MM.1S (cell line): ENCODE results near the gene FLRT2.

Experiments used
- DNase-seq: peaks from one replicate; pipeline ENCODE4 v3.0.0-alpha.2; 2015
- H2AFZ ChIP-seq: fragments of 300-600 bp; sonication (generic); 2 replicates; pipeline ENCODE4 v1.6.0; 2016; ENCODE audit warnings: antibody characterized with exemption, low read length
- H3F3A ChIP-seq: fragments of 300-600 bp; sonication (generic); 2 replicates; pipeline ENCODE4 v1.6.1; 2016; ENCODE audit warnings: mild to moderate bottlenecking, antibody characterized with exemption, low read length, moderate library complexity, mixed read lengths; ENCODE audit not compliant: insufficient read depth
- H3K27ac ChIP-seq: fragments of 300-600 bp; sonication (generic); 2 replicates; pipeline ENCODE4 v1.5.1; 2016; ENCODE audit warnings: mild to moderate bottlenecking, low read length
- H3K27me3 ChIP-seq: fragments of 300-600 bp; sonication (generic); replicated peaks from 2 replicates; pipeline ENCODE4 v1.6.0; 2016; ENCODE audit warnings: low read length; ENCODE audit not compliant: insufficient read depth
- H3K36me3 ChIP-seq: fragments of 300-600 bp; sonication (generic); replicated peaks from 2 replicates; pipeline ENCODE4 v1.6.1; 2016; ENCODE audit warnings: mild to moderate bottlenecking, low read length, mixed read lengths; ENCODE audit not compliant: insufficient read depth
- H3K4me1 ChIP-seq: fragments of 300-600 bp; sonication (generic); 2 replicates; pipeline ENCODE4 v1.6.1; 2016; ENCODE audit warnings: low read length, mixed read lengths
- H3K4me2 ChIP-seq: fragments of 300-600 bp; sonication (generic); 2 replicates; pipeline ENCODE4 v1.6.0; 2016; ENCODE audit warnings: low read depth, low read length
- H3K4me3 ChIP-seq: fragments of 300-600 bp; sonication (generic); 2 replicates; pipeline ENCODE4 v1.5.1; 2016; ENCODE audit warnings: low read length, mixed read lengths
- H3K79me2 ChIP-seq: fragments of 300-600 bp; sonication (generic); 2 replicates; pipeline ENCODE4 v1.6.1; 2016; ENCODE audit warnings: mixed run types, low read length, mixed read lengths
- H3K9ac ChIP-seq: fragments of 300-600 bp; sonication (generic); 2 replicates; pipeline ENCODE4 v1.6.1; 2016; ENCODE audit warnings: low read length, mixed read lengths
- H3K9me2 ChIP-seq: fragments of 300-600 bp; sonication (generic); replicated peaks from 2 replicates; pipeline ENCODE4 v1.6.1; 2016; ENCODE audit warnings: mild to moderate bottlenecking, low read length, mixed read lengths; ENCODE audit not compliant: insufficient read depth
- H3K9me3 ChIP-seq: fragments of 300-600 bp; sonication (generic); replicated peaks from 2 replicates; pipeline ENCODE4 v1.6.1; 2016; ENCODE audit warnings: mild to moderate bottlenecking, low read length, mixed read lengths; ENCODE audit not compliant: insufficient read depth
- H4K20me1 ChIP-seq: fragments of 300-600 bp; sonication (generic); 2 replicates; pipeline ENCODE4 v1.6.1; 2016; ENCODE audit warnings: mild to moderate bottlenecking, low read length, moderate library complexity, mixed read lengths; ENCODE audit not compliant: insufficient read depth
- EZH2 ChIP-seq: fragments of 300-600 bp; sonication (generic); optimal IDR thresholded peaks from 2 replicates; pipeline ENCODE3; 2017; ENCODE audit warnings: low read depth, mild to moderate bottlenecking, antibody characterized with exemption, low read length, mixed read lengths
- EZH2phosphoT487 ChIP-seq: fragments of 300-600 bp; sonication (generic); IDR thresholded peaks from 2 replicates; pipeline ENCODE4 v1.6.1; 2018; ENCODE audit warnings: antibody characterized with exemption, low read length
- TF ChIP-seq, protein P1 (sequence below): fragments of 300-600 bp; sonication (generic); IDR thresholded peaks from 2 replicates; pipeline ENCODE4 v1.5.1; 2016; ENCODE audit warnings: antibody characterized with exemption, low read length, mixed read lengths

Gene FLRT2

DNA sequence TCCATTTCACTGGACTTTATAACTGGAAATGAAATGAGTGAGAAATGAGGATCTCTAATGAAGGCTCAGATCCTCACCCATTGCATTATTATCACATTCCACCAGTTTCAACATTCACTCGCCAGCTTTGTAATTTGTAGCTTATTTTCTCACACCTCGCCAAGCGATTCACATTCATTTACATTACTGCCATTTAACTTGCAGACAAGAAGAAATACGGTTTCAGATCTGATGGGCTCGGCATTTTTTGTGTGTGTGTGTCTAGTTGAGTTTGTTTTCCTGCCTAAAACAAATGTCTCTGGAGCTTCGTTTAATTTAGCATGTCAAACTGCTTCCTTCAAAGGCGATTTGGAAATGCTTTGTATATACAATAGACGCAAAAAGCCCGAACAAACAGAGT, 132.2 kb downstream of the FLRT2 start:
- TF ChIP-seq EZH2phosphoT487 (no peak), EZH2 (no peak)
- TF ChIP-seq, protein P1, sequence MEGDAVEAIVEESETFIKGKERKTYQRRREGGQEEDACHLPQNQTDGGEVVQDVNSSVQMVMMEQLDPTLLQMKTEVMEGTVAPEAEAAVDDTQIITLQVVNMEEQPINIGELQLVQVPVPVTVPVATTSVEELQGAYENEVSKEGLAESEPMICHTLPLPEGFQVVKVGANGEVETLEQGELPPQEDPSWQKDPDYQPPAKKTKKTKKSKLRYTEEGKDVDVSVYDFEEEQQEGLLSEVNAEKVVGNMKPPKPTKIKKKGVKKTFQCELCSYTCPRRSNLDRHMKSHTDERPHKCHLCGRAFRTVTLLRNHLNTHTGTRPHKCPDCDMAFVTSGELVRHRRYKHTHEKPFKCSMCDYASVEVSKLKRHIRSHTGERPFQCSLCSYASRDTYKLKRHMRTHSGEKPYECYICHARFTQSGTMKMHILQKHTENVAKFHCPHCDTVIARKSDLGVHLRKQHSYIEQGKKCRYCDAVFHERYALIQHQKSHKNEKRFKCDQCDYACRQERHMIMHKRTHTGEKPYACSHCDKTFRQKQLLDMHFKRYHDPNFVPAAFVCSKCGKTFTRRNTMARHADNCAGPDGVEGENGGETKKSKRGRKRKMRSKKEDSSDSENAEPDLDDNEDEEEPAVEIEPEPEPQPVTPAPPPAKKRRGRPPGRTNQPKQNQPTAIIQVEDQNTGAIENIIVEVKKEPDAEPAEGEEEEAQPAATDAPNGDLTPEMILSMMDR, result no peak
- H4K20me1 ChIP-seq, result no peaks in the 10 kb centered on the region
- H3K4me1 ChIP-seq, result no peaks in the 10 kb centered on the region
- no peak overlapping the region for H2AFZ ChIP-seq
- H3K27ac ChIP-seq, result no peak overlapping the region
- H3K9ac ChIP-seq, result no peak overlapping the region
- no peak overlapping the region for H3K4me2 ChIP-seq
- DNase-seq, result no peak
- no peaks in the 10 kb centered on the region for H3K9me3 ChIP-seq
- no peak overlapping the region for H3K4me3 ChIP-seq
- H3K27me3 ChIP-seq, result no peaks in the 10 kb centered on the region
- no peaks in the 10 kb centered on the region for H3F3A ChIP-seq
- no peaks in the 10 kb centered on the region for H3K9me2 ChIP-seq
- H3K36me3 ChIP-seq, result no peaks in the 10 kb centered on the region
- H3K79me2 ChIP-seq, result no peaks in the 10 kb centered on the region

DNA sequence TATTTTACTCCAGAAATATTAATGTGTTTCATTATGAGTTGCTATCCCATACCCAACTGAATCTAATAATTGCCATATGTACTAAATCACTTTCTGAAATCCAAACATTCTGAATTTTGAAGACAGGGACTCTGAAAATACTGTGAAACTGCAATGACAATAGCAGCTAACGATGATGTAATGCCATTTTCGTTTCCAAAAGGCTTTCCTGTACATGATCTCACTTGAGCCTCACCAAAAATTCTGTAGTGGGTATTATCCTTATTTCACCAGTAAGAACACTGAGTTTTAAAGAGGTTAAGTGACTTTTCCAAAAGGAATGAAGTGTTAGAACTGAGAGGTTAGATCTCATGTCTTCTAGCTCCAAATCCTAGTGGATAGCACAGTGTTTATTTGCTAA, 133.3 kb downstream of the FLRT2 start:
- H3K4me1 ChIP-seq, result no peaks in the 10 kb centered on the region
- TF ChIP-seq, protein P1, result no peak
- TF ChIP-seq EZH2 (no peak), EZH2phosphoT487 (no peak)
- H3K9me2 ChIP-seq, result no peaks in the 10 kb centered on the region
- no peaks in the 10 kb centered on the region for H3K27me3 ChIP-seq
- no peaks in the 10 kb centered on the region for H3K79me2 ChIP-seq
- H3F3A ChIP-seq, result no peaks in the 10 kb centered on the region
- no peaks in the 10 kb centered on the region for H3K36me3 ChIP-seq
- no peaks in the 10 kb centered on the region for H4K20me1 ChIP-seq
- H3K4me2 ChIP-seq, result no peak overlapping the region
- H3K9me3 ChIP-seq, result no peaks in the 10 kb centered on the region
- no peak overlapping the region for H2AFZ ChIP-seq
- H3K4me3 ChIP-seq, result no peak overlapping the region
- no peak for DNase-seq
- H3K27ac ChIP-seq, result no peak overlapping the region
- no peak overlapping the region for H3K9ac ChIP-seq

DNA sequence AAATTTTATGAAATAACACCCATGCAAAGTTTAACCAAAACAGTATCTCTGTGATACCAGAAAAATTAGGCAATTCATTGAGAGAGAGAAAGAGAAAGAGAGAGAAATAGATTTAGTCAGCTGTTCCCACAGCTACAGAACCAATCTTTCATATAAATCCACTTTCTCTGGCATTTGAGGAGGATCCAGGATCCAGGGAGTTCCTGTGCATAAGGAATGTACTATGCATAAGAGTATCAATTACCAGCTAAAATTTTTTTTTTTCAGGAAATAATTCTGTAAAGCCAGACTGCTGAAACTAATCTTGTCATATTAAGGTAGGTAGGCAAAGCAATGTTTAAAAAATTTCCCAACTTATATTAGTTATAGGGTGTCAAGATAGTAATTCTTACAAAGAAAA, 133.7 kb downstream of the FLRT2 start:
- no peaks in the 10 kb centered on the region for H3K9me2 ChIP-seq
- no peaks in the 10 kb centered on the region for H4K20me1 ChIP-seq
- no peak overlapping the region for H3K4me3 ChIP-seq
- H3K27me3 ChIP-seq, result no peaks in the 10 kb centered on the region
- no peaks in the 10 kb centered on the region for H3F3A ChIP-seq
- TF ChIP-seq EZH2 (no peak), EZH2phosphoT487 (no peak)
- TF ChIP-seq, protein P1, result no peak
- DNase-seq, result no peak
- H3K9ac ChIP-seq, result no peak overlapping the region
- no peaks in the 10 kb centered on the region for H3K79me2 ChIP-seq
- no peak overlapping the region for H3K4me2 ChIP-seq
- no peak overlapping the region for H2AFZ ChIP-seq
- no peaks in the 10 kb centered on the region for H3K4me1 ChIP-seq
- H3K36me3 ChIP-seq, result no peaks in the 10 kb centered on the region
- H3K27ac ChIP-seq, result no peak overlapping the region
- H3K9me3 ChIP-seq, result no peaks in the 10 kb centered on the region
